Hepatocyte (in vitro differentiated cells): ENCODE results near the gene KCNK4.

Experiments used
- CTCF ChIP-seq: fragments of 200-600 bp; sonication (generic); IDR thresholded peaks from 2 replicates; pipeline ENCODE4 v1.5.1; 2016; ENCODE audit warnings: antibody characterized with exemption, mild to moderate bottlenecking; ENCODE audit not compliant: poor library complexity
- EZH2 ChIP-seq: fragments of 200-600 bp; sonication (generic); IDR thresholded peaks from 2 replicates; pipeline ENCODE4 v1.6.1; 2016; ENCODE audit warnings: antibody characterized with exemption, mild to moderate bottlenecking, borderline replicate concordance
- EZH2phosphoT487 ChIP-seq: fragments of 200-600 bp; sonication (generic); IDR thresholded peaks from one replicate; pipeline ENCODE4 v1.6.1; 2018; ENCODE audit warnings: antibody characterized with exemption, mild to moderate bottlenecking, low read depth, moderate library complexity; ENCODE audit not compliant: unreplicated experiment, severe bottlenecking

- TF ChIP-seq EZH2phosphoT487 (no peak), CTCF (peak; percentile 27), EZH2 (no peak)
Measured at GRCh38 chr11:64269540-64270220, 21.4 kb upstream of the KCNK4 start.
